ENCODE measurements around the gene ATF7. TPM values are rescaled to one million over a fixed set of nuclear protein-coding genes. Genes with fewer than 3 reads are reported as not detected.
"Not testable (repeated sequence)": the region's sequence is repeated elsewhere in the genome, so short reads cannot be mapped to it uniquely, and the experiment has no call there.

The ATF7 gene
- polyA plus RNA-seq, 1 experiment, result 27.1 TPM

- H3K4me3 ChIP-seq (ENCODE audit: low read depth, low read length), result no peak overlapping the region
- peak overlapping the region; percentile 52 for H3K27ac ChIP-seq (ENCODE audit: low read depth, low read length)
- no peaks in the 10 kb centered on the region for H3K27me3 ChIP-seq (ENCODE audit: control insufficient read depth, insufficient read depth, low read length)
- DNase-seq (ENCODE audit: low read depth, low spot score), result no peak
- TF ChIP-seq CTCF (IDR thresholded peaks at IDR 0.05; ENCODE audit: low read depth, low read length), result no peak
- ChIA-PET CTCF (interaction anchor here (0.7 to 1.5 kb wide), 3 partner anchors 50 to 161 kb away, joined by 3 to 7 read pairs (median 5); partner anchors contain the start of gene AAAS), POLR2A (interaction anchor here (0.8 to 6.2 kb wide), 7 partner anchors 8 to 26 kb away, joined by 3 to 50 read pairs (median 7); partner anchors contain the start of genes MAP3K12 and TARBP2)
- H3K9me3 ChIP-seq (ENCODE audit: control insufficient read depth, insufficient read depth, low read length), result no peaks in the 10 kb centered on the region
These were observed 143.5 kb downstream of the ATF7 start for GRCh38 chr12:53482626-53483168.

GRCh38 chr12:53481939-53482586, 144.1 kb downstream of the ATF7 start:
- Histone ChIP-seq H3K27ac (ENCODE audit: low read depth, low read length) (peak overlapping the region; percentile 52), H3K4me3 (ENCODE audit: low read depth, low read length) (no peak overlapping the region), H3K27me3 (ENCODE audit: control insufficient read depth, insufficient read depth, low read length) (no peaks in the 10 kb centered on the region), H3K9me3 (ENCODE audit: control insufficient read depth, insufficient read depth, low read length) (no peaks in the 10 kb centered on the region)
- no peak for DNase-seq (ENCODE audit: low read depth, low spot score)
- ChIA-PET POLR2A (interaction anchor here (0.6 to 6.2 kb wide), 9 partner anchors 9 to 157 kb away, joined by 3 to 50 read pairs (median 4); partner anchors contain the start of genes MAP3K12 and TARBP2), CTCF (interaction anchor here (1.2 to 1.5 kb wide), 3 partner anchors 61 to 160 kb away, joined by 3 to 7 read pairs (median 6); partner anchors contain the start of gene AAAS)
- TF ChIP-seq CTCF (IDR thresholded peaks at IDR 0.05; ENCODE audit: low read depth, low read length), result peak; percentile 31

- not testable (repeated sequence) for DNase-seq (ENCODE audit: low read depth, low spot score); H3K9me3 ChIP-seq (ENCODE audit: control insufficient read depth, insufficient read depth, low read length); H3K4me3 ChIP-seq (ENCODE audit: low read depth, low read length); H3K27me3 ChIP-seq (ENCODE audit: control insufficient read depth, insufficient read depth, low read length)
- peak overlapping the region; percentile 3 for H3K27ac ChIP-seq (ENCODE audit: low read depth, low read length)
- ChIA-PET CTCF (interaction anchor here (1.2 to 1.5 kb wide), 3 partner anchors 60 to 160 kb away, joined by 3 to 7 read pairs (median 6); partner anchors contain the start of gene AAAS), POLR2A (interaction anchor here (0.6 to 6.2 kb wide), 8 partner anchors 9 to 157 kb away, joined by 3 to 50 read pairs (median 4); partner anchors contain the start of genes MAP3K12 and TARBP2)
These were observed 144.7 kb downstream of the ATF7 start for GRCh38 chr12:53481458-53481857.

- TF ChIP-seq CTCF (IDR thresholded peaks at IDR 0.05; ENCODE audit: low read depth, low read length), result no peak
- Histone ChIP-seq H3K27me3 (ENCODE audit: control insufficient read depth, insufficient read depth, low read length) (no peaks in the 10 kb centered on the region), H3K4me3 (ENCODE audit: low read depth, low read length) (no peak overlapping the region), H3K9me3 (ENCODE audit: control insufficient read depth, insufficient read depth, low read length) (no peaks in the 10 kb centered on the region), H3K27ac (ENCODE audit: low read depth, low read length) (peak overlapping the region; percentile 31)
- ChIA-PET POLR2A (interaction anchor here (1.1 to 6.2 kb wide), 7 partner anchors 10 to 156 kb away, joined by 3 to 50 read pairs (median 4); partner anchors contain the start of genes MAP3K12 and TARBP2), CTCF (interaction anchor here (1.2 to 1.5 kb wide), 4 partner anchors 60 to 160 kb away, joined by 3 to 7 read pairs (median 5); partner anchors contain the start of gene AAAS)
- no peak for DNase-seq (ENCODE audit: low read depth, low spot score)
These were observed 145.4 kb downstream of the ATF7 start for GRCh38 chr12:53480491-53481442.

GRCh38 chr12:53479331-53479730, 146.9 kb downstream of the ATF7 start:
- Histone ChIP-seq H3K27me3 (ENCODE audit: control insufficient read depth, insufficient read depth, low read length) (no peaks in the 10 kb centered on the region), H3K27ac (ENCODE audit: low read depth, low read length) (no peak overlapping the region), H3K9me3 (ENCODE audit: control insufficient read depth, insufficient read depth, low read length) (no peaks in the 10 kb centered on the region), H3K4me3 (ENCODE audit: low read depth, low read length) (no peak overlapping the region)
- DNase-seq (ENCODE audit: low read depth, low spot score), result no peak
- CTCF ChIA-PET, result interaction anchor here (0.6 to 1.9 kb wide), 4 partner anchors 29 to 158 kb away, joined by 4 to 8 read pairs (median 6); partner anchors contain the start of gene AAAS
- no peak for TF ChIP-seq CTCF (IDR thresholded peaks at IDR 0.05; ENCODE audit: low read depth, low read length)
- POLR2A ChIA-PET, result interaction anchor here (0.6 to 6.2 kb wide), 3 partner anchors 20 to 38 kb away, joined by 3 to 50 read pairs (median 11); partner anchors contain the start of genes MAP3K12, PRR13 and TARBP2
